C4-2B (cell line): ENCODE results near the gene MDK.

Source experiments
- ZFX ChIP-seq: fragments of 450-650 bp; IDR thresholded peaks from 2 replicates; pipeline ENCODE4 v1.6.1; 2017
- TF ChIP-seq, protein P1 (sequence below): fragments of 450-650 bp; conservative IDR thresholded peaks from 2 replicates; pipeline ENCODE4 v1.5.1; 2017; ENCODE audit warnings: mild to moderate bottlenecking

DNA sequence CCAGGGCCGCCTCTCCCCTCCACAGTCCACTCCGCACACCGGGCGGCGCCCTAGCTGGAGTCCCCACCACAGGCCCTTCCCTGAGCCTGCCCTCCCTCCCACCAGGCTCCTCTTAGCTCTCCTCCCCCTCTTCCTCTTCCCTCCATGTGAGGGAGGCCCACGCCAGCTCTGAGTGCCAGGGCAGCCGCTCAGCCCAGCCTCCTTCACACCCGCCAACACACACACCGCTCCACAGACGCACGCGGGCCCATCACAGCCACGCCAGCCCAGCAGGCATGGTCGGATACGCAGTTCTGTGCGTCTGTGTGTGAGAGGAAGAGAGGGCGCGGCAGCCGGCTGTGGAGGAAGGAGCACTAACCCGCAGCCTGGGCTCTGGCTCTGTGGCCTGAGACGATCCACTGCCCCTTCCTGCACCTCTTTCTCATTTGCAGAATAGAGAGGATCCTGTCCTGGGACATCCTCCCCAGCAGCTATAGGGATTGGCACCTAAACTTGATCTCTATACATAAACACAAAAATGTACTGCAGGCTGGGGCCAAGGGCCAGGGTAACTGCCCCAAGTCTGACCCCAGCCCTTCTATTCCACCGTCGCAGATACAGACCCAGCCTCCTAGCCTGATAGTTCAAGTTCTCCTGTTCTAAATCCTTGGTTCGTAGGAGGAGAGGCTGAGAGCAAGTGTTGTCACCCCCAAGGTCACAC is 6.6 kb downstream of the MDK start:
- TF ChIP-seq, protein P1, sequence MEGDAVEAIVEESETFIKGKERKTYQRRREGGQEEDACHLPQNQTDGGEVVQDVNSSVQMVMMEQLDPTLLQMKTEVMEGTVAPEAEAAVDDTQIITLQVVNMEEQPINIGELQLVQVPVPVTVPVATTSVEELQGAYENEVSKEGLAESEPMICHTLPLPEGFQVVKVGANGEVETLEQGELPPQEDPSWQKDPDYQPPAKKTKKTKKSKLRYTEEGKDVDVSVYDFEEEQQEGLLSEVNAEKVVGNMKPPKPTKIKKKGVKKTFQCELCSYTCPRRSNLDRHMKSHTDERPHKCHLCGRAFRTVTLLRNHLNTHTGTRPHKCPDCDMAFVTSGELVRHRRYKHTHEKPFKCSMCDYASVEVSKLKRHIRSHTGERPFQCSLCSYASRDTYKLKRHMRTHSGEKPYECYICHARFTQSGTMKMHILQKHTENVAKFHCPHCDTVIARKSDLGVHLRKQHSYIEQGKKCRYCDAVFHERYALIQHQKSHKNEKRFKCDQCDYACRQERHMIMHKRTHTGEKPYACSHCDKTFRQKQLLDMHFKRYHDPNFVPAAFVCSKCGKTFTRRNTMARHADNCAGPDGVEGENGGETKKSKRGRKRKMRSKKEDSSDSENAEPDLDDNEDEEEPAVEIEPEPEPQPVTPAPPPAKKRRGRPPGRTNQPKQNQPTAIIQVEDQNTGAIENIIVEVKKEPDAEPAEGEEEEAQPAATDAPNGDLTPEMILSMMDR = no peak
- TF ChIP-seq ZFX = no peak
